ENCODE results near the gene FOXD2. TPM values are rescaled to one million over a fixed set of nuclear protein-coding genes. Genes with fewer than 3 reads are reported as not detected.

The FOXD2 gene
- polyA plus RNA-seq (2013, experiment 1 of 2), result not detected
- polyA plus RNA-seq (2013, experiment 2 of 2), result under 0.01 TPM

DNA sequence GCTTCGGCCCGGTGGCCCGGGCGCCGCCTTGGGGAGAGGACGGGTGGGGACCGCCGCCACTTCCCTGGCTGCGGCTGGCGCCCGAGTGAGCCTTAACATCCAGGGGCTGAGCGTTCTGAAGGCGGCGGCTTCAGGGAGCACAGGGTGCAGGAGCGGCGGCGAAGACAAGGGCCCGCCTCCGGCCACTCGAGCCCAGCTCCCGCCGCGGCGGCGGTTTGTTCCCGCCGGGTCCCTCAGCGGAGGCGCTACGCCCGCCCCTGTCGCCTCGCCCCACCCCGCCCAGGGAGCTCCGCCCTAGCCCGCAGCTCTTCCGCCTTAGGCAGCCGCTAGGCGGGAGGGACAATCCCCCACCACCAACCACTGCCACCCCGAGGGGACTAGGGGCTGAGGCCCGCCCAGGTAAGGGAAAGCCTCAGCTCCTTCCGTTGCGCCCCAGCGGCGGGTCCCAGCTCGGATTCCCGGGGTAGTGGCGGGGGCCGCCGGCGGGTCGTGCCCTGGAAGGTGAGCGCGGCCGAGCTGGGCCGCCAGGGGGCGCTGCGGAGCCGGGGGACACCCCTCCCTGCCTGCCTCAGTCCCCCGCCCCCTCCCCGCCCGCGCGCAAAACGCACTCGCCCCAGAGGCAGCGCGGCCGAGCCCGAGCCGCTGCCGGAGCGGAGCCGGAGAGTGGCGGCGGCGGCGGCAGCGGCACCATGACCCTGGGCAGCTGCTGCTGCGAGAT, at the start of gene FOXD2:
FOXD2 (plus strand) TSS at position 598 of the 718 bp plus-strand sequence; CDS start at position 690, 92 bp downstream.
- H3K14ac ChIP-seq (ENCODE audit: low read length), result peak within 1 kb of the TSS; percentile 10
- H3K4me3 ChIP-seq (ENCODE audit: low read length in 2 of 2), result peak within 1 kb of the TSS; percentile 48 to 85
- H3K4me1 ChIP-seq (ENCODE audit: control insufficient read depth in 2 of 2, insufficient read depth in 1 of 2, low read depth in 1 of 2, low read length in 2 of 2), result peaks cover 5 to 11% of the 10 kb centered on the region in 2 donors
- H3K4ac ChIP-seq (ENCODE audit: low read length), result no peak within 1 kb of the TSS
- H4K8ac ChIP-seq (ENCODE audit: low read depth, low read length), result no peak within 1 kb of the TSS
- peak within 1 kb of the TSS; percentile 32 for H2BK12ac ChIP-seq (ENCODE audit: low read length)
- peak within 1 kb of the TSS; percentile 65 for H2BK15ac ChIP-seq (ENCODE audit: low read length)
- WGBS, 2 donors (ENCODE audit: extremely low coverage in 2 of 2, insufficient read length in 2 of 2, insufficient replicate concordance in 1 of 2), result no CpG with 5 or more reads among the region's 80 CpGs
- no peak within 1 kb of the TSS for H3K27ac ChIP-seq (replicated peaks; ENCODE audit: low read length)
- H3K23ac ChIP-seq (ENCODE audit: low read depth, low read length, poor library complexity), result peak within 1 kb of the TSS; percentile 75
- H3K79me1 ChIP-seq (ENCODE audit: low read depth, low read length), result no peaks in the 10 kb centered on the region
- peak within 1 kb of the TSS; percentile 1 for H2AK5ac ChIP-seq (ENCODE audit: low read depth, low read length)
- peaks cover 0 to 2% of the 10 kb centered on the region in 2 donors for H3K9me3 ChIP-seq (replicated peaks in 1 of 2; ENCODE audit: control insufficient read depth in 2 of 2, insufficient read depth in 1 of 2, low read depth in 1 of 2, low read length in 2 of 2)
- peak within 1 kb of the TSS; percentile 79 for H3K9ac ChIP-seq (ENCODE audit: low read depth, low read length, poor library complexity)
- peak within 1 kb of the TSS; percentile 87 for H3K4me2 ChIP-seq (ENCODE audit: insufficient read depth, low read length, poor library complexity, severe bottlenecking)
- DNase-seq (ENCODE audit: low spot score), result peak; percentile 88
- H4K91ac ChIP-seq (ENCODE audit: low read depth, low read length, poor library complexity), result no peak within 1 kb of the TSS
- peak within 1 kb of the TSS; percentile 84 for H3K18ac ChIP-seq (ENCODE audit: low read length)
- no peaks in the 10 kb centered on the region for H3K36me3 ChIP-seq (replicated peaks in 1 of 2; ENCODE audit: control insufficient read depth in 2 of 2, insufficient read depth in 2 of 2, low read length in 2 of 2)
- peaks cover 71 to 95% (median 94%) of the 10 kb centered on the region in 3 experiments for H3K27me3 ChIP-seq (ENCODE audit: control insufficient read depth in 3 of 3, insufficient read depth in 3 of 3, low read depth in 1 of 3, low read length in 3 of 3)
- peak within 1 kb of the TSS; percentile 95 for H2AFZ ChIP-seq (ENCODE audit: low read length)
- peak within 1 kb of the TSS; percentile 56 for H2BK5ac ChIP-seq (ENCODE audit: low read length)
- H2BK120ac ChIP-seq (ENCODE audit: low read depth, low read length), result no peak within 1 kb of the TSS

DNA sequence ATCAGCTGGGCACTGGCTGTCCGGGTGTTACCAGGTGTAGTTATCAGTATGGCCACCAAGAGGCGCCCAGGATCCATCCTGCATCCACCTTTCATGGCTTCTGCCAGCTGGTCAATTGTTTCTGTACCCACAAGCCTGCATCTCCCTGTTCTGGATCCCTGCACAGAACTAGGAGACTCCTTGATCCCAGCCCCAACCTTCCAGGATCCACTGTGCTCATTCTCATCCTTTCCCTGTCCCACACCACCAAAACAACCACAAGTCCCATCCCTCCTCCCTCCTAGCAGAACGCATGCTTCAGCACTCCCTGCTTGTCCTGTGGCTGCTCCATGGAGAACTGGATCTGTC, 49.0 kb upstream of the FOXD2 start:
- Histone ChIP-seq H3K9ac (ENCODE audit: low read depth, low read length, poor library complexity) (no peak overlapping the region), H2BK5ac (ENCODE audit: low read length) (no peak overlapping the region), H3K18ac (ENCODE audit: low read length) (no peak overlapping the region), H3K23ac (ENCODE audit: low read depth, low read length, poor library complexity) (no peak overlapping the region), H3K14ac (ENCODE audit: low read length) (no peak overlapping the region), H2AK5ac (ENCODE audit: low read depth, low read length) (no peak overlapping the region), H3K4me2 (ENCODE audit: insufficient read depth, low read length, poor library complexity, severe bottlenecking) (no peak overlapping the region), H4K8ac (ENCODE audit: low read depth, low read length) (no peak overlapping the region), H2BK12ac (ENCODE audit: low read length) (no peak overlapping the region), H4K91ac (ENCODE audit: low read depth, low read length, poor library complexity) (no peak overlapping the region), H3K27me3 (ENCODE audit: control insufficient read depth in 3 of 3, insufficient read depth in 3 of 3, low read depth in 1 of 3, low read length in 3 of 3) (peaks cover 0 to 5% (median 3%) of the 10 kb centered on the region in 3 experiments), H2AFZ (ENCODE audit: low read length) (no peak overlapping the region), H2BK15ac (ENCODE audit: low read length) (no peak overlapping the region), H3K36me3 (replicated peaks in 1 of 2; ENCODE audit: control insufficient read depth in 2 of 2, insufficient read depth in 2 of 2, low read length in 2 of 2) (no peaks in the 10 kb centered on the region), H3K4me3 (ENCODE audit: low read length in 2 of 2) (no peak overlapping the region), H3K9me3 (replicated peaks in 1 of 2; ENCODE audit: control insufficient read depth in 2 of 2, insufficient read depth in 1 of 2, low read depth in 1 of 2, low read length in 2 of 2) (no peaks in the 10 kb centered on the region), H2BK120ac (ENCODE audit: low read depth, low read length) (no peak overlapping the region), H3K79me1 (ENCODE audit: low read depth, low read length) (no peaks in the 10 kb centered on the region), H3K4ac (ENCODE audit: low read length) (no peak overlapping the region), H3K27ac (replicated peaks; ENCODE audit: low read length) (no peak overlapping the region), H3K4me1 (ENCODE audit: control insufficient read depth in 2 of 2, insufficient read depth in 1 of 2, low read depth in 1 of 2, low read length in 2 of 2) (no peaks in the 10 kb centered on the region)
- peak; percentile 58 for DNase-seq (ENCODE audit: low spot score)
- no CpG with 5 or more reads among the region's 3 CpGs for WGBS, 2 donors (ENCODE audit: extremely low coverage in 2 of 2, insufficient read length in 2 of 2, insufficient replicate concordance in 1 of 2)

DNA sequence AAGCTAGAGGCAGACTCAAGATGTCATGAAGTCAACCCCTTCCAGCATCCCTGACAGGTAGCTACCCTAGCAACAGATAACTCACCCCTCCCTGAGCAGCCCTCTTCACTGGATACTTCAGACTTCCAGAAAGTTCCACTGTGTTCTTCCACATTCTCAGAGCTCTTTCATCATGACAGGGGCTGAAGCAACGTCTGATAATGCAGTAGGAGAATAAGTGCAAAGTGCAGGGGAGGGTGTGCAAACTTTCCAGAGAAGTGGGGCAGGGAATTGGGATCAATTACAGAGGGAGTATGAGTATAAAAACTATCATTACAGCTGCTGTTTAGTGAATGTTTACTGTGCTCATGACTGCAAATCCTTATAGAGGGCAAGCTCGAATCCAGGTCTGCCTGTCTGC, 48.1 kb upstream of the FOXD2 start:
- no peaks in the 10 kb centered on the region for H3K36me3 ChIP-seq (replicated peaks in 1 of 2; ENCODE audit: control insufficient read depth in 2 of 2, insufficient read depth in 2 of 2, low read length in 2 of 2)
- H4K91ac ChIP-seq (ENCODE audit: low read depth, low read length, poor library complexity), result no peak overlapping the region
- no peaks in the 10 kb centered on the region for H3K9me3 ChIP-seq (replicated peaks in 1 of 2; ENCODE audit: control insufficient read depth in 2 of 2, insufficient read depth in 1 of 2, low read depth in 1 of 2, low read length in 2 of 2)
- H3K9ac ChIP-seq (ENCODE audit: low read depth, low read length, poor library complexity), result no peak overlapping the region
- H2BK15ac ChIP-seq (ENCODE audit: low read length), result no peak overlapping the region
- H3K27ac ChIP-seq (replicated peaks; ENCODE audit: low read length), result no peak overlapping the region
- no peak for DNase-seq (ENCODE audit: low spot score)
- no peak overlapping the region for H3K4me2 ChIP-seq (ENCODE audit: insufficient read depth, low read length, poor library complexity, severe bottlenecking)
- H3K4me1 ChIP-seq (ENCODE audit: control insufficient read depth in 2 of 2, insufficient read depth in 1 of 2, low read depth in 1 of 2, low read length in 2 of 2), result no peaks in the 10 kb centered on the region
- H2AK5ac ChIP-seq (ENCODE audit: low read depth, low read length), result no peak overlapping the region
- H2AFZ ChIP-seq (ENCODE audit: low read length), result no peak overlapping the region
- H3K4ac ChIP-seq (ENCODE audit: low read length), result no peak overlapping the region
- H2BK12ac ChIP-seq (ENCODE audit: low read length), result no peak overlapping the region
- no peak overlapping the region for H3K18ac ChIP-seq (ENCODE audit: low read length)
- no peak overlapping the region for H2BK5ac ChIP-seq (ENCODE audit: low read length)
- no peak overlapping the region for H3K14ac ChIP-seq (ENCODE audit: low read length)
- no peak overlapping the region for H2BK120ac ChIP-seq (ENCODE audit: low read depth, low read length)
- H4K8ac ChIP-seq (ENCODE audit: low read depth, low read length), result no peak overlapping the region
- peaks cover 0 to 5% (median 3%) of the 10 kb centered on the region in 3 experiments for H3K27me3 ChIP-seq (ENCODE audit: control insufficient read depth in 3 of 3, insufficient read depth in 3 of 3, low read depth in 1 of 3, low read length in 3 of 3)
- WGBS, 2 donors (ENCODE audit: extremely low coverage in 2 of 2, insufficient read length in 2 of 2, insufficient replicate concordance in 1 of 2), result no CpG with 5 or more reads among the region's 2 CpGs
- H3K4me3 ChIP-seq (ENCODE audit: low read length in 2 of 2), result no peak overlapping the region
- H3K79me1 ChIP-seq (ENCODE audit: low read depth, low read length), result no peaks in the 10 kb centered on the region
- H3K23ac ChIP-seq (ENCODE audit: low read depth, low read length, poor library complexity), result no peak overlapping the region

DNA sequence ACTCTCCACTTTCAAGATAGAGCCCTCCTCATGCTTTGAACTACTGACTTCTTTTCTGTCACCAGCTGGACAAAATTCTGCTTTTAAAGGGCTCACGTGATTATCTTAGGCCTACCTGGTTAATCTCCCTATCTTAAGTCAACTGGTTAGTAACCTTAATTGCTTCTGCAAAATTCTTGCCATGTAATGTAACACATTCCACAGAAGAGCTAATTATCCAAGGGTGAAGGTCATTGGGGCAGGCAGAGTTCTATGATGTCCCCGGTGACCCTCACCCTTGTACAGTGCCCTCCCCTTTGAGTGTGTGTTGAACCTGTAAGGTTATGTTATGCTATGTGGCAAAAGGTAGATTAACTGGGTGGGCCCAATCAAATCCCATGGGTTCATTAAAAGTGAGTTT, 47.0 kb upstream of the FOXD2 start:
- Histone ChIP-seq H3K23ac (ENCODE audit: low read depth, low read length, poor library complexity) (no peak overlapping the region), H2BK12ac (ENCODE audit: low read length) (no peak overlapping the region), H4K8ac (ENCODE audit: low read depth, low read length) (no peak overlapping the region), H3K36me3 (replicated peaks in 1 of 2; ENCODE audit: control insufficient read depth in 2 of 2, insufficient read depth in 2 of 2, low read length in 2 of 2) (no peaks in the 10 kb centered on the region), H3K27ac (replicated peaks; ENCODE audit: low read length) (no peak overlapping the region), H2BK5ac (ENCODE audit: low read length) (no peak overlapping the region), H3K4me2 (ENCODE audit: insufficient read depth, low read length, poor library complexity, severe bottlenecking) (no peak overlapping the region), H3K14ac (ENCODE audit: low read length) (no peak overlapping the region), H3K9me3 (replicated peaks in 1 of 2; ENCODE audit: control insufficient read depth in 2 of 2, insufficient read depth in 1 of 2, low read depth in 1 of 2, low read length in 2 of 2) (no peaks in the 10 kb centered on the region), H2BK120ac (ENCODE audit: low read depth, low read length) (no peak overlapping the region), H4K91ac (ENCODE audit: low read depth, low read length, poor library complexity) (no peak overlapping the region), H3K4me3 (ENCODE audit: low read length in 2 of 2) (no peak overlapping the region), H3K18ac (ENCODE audit: low read length) (no peak overlapping the region), H2BK15ac (ENCODE audit: low read length) (no peak overlapping the region), H3K4me1 (ENCODE audit: control insufficient read depth in 2 of 2, insufficient read depth in 1 of 2, low read depth in 1 of 2, low read length in 2 of 2) (no peaks in the 10 kb centered on the region), H3K4ac (ENCODE audit: low read length) (no peak overlapping the region), H2AK5ac (ENCODE audit: low read depth, low read length) (no peak overlapping the region), H3K9ac (ENCODE audit: low read depth, low read length, poor library complexity) (no peak overlapping the region), H2AFZ (ENCODE audit: low read length) (no peak overlapping the region), H3K27me3 (ENCODE audit: control insufficient read depth in 3 of 3, insufficient read depth in 3 of 3, low read depth in 1 of 3, low read length in 3 of 3) (peaks cover 0 to 5% (median 3%) of the 10 kb centered on the region in 3 experiments), H3K79me1 (ENCODE audit: low read depth, low read length) (no peaks in the 10 kb centered on the region)
- no peak for DNase-seq (ENCODE audit: low spot score)
- WGBS, 2 donors (ENCODE audit: extremely low coverage in 2 of 2, insufficient read length in 2 of 2, insufficient replicate concordance in 1 of 2), result no CpG with 5 or more reads among the region's 2 CpGs

Measured in neuronal stem cell (in vitro differentiated cells).